NB4 (cell line): ENCODE measurements around the gene OXTR.

Source experiments
- POLR2A ChIP-seq: IDR thresholded peaks from 2 replicates; pipeline ENCODE4 v1.6.1; 2011; ENCODE audit warnings: mild to moderate bottlenecking; ENCODE audit not compliant: insufficient read length; ENCODE audit errors: extremely low read depth
- TF ChIP-seq, protein P1 (sequence below): IDR thresholded peaks from one replicate; pipeline ENCODE4 v1.5.1; 2012; ENCODE audit warnings: low read depth, low read length

DNA sequence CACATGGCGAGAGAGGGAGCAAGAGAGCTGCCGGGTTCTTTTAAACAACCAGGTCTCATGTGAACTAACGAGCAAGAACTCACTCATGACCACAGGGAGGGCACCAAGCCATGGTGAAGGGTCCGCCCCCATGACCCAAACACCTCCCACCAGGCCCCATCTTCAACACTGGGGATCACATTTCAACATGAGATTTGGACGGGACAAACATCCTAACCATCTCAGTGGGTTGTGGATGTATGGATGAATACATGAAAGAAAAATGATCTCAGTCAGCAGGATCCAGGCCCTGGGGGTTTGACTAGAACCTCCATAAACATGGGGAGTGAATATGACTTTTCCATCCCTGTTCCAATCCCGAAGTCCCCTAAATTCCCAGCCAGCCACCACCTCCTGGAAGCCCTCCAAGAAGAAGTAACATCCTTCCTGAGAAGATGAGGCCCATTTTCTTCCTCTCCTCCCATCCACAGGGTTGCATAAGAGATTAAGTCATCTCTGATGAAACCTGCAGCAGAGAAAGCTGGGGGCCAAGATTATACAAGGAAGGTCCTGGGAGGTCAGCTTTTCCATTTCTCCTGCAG is 26.3 kb downstream of the OXTR start:
- TF ChIP-seq POLR2A, result no peak
- TF ChIP-seq, protein P1, sequence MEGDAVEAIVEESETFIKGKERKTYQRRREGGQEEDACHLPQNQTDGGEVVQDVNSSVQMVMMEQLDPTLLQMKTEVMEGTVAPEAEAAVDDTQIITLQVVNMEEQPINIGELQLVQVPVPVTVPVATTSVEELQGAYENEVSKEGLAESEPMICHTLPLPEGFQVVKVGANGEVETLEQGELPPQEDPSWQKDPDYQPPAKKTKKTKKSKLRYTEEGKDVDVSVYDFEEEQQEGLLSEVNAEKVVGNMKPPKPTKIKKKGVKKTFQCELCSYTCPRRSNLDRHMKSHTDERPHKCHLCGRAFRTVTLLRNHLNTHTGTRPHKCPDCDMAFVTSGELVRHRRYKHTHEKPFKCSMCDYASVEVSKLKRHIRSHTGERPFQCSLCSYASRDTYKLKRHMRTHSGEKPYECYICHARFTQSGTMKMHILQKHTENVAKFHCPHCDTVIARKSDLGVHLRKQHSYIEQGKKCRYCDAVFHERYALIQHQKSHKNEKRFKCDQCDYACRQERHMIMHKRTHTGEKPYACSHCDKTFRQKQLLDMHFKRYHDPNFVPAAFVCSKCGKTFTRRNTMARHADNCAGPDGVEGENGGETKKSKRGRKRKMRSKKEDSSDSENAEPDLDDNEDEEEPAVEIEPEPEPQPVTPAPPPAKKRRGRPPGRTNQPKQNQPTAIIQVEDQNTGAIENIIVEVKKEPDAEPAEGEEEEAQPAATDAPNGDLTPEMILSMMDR, result no peak
